ENCODE measurements around the gene RFX7.

The RFX7 gene

DNA sequence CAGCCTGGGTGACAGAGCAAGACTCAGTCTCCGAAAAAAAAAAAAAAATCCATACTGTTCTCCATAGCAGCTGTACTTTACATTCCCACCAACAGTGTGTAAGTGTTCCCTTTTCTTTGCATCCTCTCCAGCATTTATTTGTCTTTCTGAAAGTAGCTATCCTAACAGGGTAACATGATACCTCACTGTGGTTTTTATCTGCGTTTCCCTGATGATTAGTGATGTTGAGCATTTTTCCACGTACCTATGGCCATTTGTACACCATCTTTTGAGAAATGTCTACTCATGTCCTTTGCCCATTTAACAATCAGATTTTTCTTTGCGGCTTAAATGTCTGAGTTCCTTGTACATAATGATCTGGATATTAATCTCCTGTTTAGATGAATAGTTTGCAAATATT lies 119.3 kb downstream of the RFX7 start:
- DNase-seq: no peak

DNA sequence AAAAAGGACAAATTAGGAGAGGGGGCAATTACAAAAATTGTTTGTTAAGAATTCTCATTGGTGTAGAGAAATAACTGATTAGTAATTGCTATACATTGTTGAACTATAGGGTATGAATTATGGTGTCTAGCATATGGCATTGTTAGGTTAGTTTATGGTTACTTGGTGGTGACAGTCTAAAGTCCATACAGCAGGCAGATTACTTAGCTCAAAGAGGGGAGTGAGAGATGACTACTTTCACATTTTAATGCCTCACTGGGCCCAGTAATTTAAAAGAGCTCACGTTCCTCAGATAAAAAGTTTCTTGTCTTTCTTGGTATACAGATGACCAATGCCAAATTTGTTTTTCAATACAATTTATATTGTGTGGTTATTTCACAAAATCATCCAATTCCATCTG lies 137.8 kb downstream of the RFX7 start:
- no peak for DNase-seq

DNA sequence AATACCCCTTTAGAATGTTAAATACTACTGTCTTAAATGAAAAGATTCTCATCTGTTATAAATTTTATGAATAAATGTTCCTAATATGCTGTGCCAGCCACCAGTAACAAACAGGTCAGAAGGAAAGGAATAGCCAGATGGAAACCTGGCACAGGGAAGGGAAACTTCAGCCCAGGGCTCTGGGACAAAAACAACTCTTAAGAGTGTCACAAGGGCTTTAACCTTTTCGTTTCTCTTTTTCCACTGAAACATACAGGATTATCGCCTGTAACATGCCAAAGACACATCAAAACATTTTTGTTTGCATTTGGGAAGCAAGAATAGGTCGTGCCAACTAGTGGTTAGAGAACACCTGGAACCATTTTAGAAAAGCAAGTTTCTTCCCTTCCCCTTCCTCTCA lies 141.2 kb downstream of the RFX7 start:
- DNase-seq: no peak

DNA sequence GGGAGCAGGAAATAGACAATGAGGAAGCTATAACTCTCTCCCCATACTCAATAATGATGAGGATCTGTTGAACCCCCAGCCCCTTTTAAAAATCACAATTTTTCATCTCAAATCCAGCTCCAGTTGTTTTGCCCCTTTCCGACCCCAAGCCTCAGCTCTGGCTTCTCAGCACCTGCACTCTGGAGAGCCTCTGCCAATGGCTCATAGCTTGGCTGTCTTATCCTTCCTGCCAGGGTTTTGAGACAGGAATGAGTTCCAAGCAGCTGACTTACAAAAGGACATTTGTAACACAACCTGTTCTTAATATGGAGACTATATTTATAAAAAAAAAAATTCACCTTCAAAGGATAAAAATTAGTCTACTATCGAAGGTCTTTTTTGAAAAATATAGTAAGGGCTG lies 144.4 kb downstream of the RFX7 start:
- no peak for DNase-seq

DNA sequence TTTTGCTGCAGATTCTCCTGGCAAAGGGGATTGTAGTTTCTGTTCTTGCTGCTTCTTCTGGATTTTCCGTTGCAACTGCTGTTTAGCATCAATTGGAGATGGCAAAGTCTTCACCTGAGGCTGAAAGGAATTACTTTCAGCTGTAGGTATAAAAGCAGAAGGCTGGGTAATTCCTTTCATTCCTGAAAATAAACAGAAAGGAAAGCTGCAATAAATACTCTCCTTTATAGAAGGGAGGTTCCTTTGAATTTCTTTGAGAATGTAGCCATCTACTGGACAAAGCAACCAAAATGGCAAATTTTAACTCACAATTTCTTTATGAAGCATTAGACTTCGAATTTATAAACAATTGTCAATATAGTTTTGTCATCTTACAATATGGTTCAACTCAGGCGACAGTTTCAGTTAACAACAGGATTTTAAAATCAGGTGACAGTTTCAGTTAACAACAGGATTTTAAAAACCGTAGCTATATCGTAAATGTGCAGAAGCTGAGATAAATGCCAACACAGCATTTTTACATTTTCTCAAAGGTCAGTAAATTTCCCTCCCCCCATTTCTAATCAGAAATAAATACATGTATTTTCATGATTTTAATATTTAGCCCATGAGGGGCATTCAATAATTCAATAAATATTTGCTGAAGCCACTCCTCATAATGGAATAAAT lies 145.3 kb downstream of the RFX7 start:
- DNase-seq: no peak

DNA sequence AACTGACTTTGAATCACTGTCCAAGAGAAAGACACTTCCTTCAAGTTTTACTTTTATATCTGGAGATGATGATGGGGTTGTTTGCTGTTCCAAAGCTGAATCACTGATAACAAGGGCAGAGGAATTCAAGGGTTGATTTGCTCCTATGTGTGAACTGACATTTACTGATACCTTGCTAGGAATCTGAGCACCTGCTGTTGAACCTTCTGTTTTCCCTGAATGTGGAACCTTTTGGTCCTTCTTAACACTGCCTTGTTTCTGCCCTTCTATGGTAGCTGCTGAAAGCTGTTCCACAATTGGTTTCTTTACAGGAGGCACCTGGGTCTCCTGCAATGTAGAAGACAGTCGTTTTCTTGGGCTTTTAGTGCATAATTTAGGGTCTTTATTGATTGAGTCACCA lies 148.3 kb downstream of the RFX7 start:
- no peak for DNase-seq

DNA sequence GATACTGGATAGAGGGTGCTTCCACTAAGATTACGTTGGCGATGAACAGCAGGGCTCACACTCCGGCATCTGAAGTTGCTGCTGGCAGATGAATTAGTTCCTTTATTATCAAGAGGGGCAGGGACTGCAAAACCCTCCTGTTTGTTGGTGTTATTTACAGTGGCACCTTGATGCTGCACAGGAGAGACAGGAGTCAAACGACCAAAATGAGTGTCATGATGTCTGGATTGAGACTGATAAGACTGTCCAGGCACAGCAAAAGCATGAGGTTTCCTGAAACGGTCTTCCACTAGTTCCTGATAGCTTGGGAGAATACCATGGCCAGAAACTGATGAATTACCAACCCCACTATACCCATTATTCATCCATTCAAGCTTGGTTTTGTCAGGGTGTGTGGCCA lies 149.5 kb downstream of the RFX7 start:
- DNase-seq: no peak

DNA sequence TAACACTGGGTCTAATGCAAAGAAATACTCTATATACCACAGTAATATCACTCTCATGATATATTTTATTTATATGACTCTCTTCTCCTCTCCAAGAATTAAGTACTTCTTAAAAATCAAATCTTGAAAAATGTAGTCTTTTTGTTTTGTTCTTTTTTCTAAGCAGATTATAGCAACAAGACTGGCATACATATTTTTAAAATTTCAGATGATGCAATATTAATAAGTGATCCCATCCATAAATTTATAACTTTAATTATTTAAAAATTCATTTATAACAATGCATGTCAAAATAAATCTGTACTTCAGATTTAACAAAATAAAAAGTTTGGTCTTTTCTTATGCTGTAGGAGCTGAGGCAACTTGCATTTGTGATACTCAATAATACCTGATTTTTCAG lies 155.3 kb downstream of the RFX7 start:
- DNase-seq: no peak

DNA sequence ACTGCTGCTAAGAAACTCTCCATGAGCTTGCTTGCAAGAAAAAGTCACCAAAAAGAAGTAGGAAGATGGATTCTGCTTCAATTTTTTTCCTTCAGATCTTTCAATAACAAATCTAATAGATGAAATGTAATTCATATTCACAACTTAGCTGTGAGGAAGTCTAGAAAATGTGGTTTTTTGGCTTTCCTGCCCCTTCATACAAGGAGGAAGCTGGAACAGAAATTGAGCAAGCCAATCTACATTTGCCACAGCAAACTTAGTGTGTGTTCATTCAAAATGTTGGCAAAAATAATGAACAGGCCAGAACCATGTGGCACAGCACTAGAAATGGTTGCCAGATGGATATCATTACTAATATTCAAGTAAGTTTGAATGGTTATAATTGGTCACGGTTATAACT lies 157.1 kb downstream of the RFX7 start:
- DNase-seq: no peak

DNA sequence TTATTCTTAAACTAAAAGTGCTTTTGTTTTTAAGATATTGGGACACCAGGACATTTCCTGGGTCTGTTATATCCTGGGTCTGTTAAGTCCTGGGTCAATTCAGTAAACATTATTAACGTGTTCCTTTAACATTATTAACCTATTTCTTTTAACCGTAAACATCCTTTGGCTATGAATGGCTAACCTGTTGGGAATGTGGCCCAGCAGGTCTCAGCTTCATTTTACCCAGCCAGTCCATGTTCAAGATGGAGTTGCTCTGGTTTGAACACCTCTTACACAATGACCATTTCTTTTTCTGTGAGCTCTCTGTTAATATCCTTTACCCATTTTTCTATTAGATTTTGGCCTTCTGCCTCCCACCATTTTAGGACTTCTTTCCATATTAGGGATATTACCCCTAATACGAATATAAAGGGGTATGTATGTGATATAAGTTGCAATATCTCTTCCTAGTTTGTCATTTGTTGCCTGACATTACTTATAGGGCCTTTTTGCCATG lies 161.4 kb downstream of the RFX7 start:
- DNase-seq: no peak

DNA sequence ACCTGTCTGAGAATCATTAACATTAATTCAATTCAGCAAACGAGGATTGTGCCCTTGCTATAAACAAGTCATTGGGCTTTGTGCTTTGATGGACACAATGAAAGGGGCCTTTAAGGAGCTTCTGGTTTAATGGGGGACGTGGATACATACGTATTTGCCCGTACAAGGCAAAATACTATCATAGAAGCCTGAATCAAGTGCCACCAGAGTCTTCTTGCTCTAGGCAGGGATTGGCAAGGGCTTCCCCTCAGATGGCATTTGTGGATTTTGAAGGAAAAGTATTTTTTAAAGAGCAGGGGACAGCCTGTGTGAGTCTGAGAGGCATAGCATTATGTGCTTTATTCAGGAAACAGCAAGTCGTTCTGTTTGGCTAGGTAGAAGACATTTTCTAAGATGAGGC lies 166.6 kb downstream of the RFX7 start:
- no peak for DNase-seq

DNA sequence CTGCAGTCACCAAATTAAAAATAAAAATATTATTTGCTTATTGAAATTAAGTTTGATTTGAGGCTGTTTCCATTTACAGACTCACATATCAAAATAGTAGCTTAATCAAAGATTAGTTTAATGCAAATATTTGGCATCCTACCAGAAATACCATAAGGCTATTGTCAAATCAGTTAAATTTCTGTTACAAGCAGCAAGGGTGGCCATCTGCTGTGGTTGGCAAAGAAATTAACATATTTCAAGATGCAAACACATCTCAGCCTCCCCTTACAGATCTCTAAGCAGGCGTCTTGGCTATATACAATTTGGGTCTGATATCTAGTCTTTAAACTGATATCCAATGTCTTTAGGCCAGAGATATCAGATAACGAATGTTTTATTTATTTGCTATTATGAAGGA lies 167.0 kb downstream of the RFX7 start:
- DNase-seq: no peak

DNA sequence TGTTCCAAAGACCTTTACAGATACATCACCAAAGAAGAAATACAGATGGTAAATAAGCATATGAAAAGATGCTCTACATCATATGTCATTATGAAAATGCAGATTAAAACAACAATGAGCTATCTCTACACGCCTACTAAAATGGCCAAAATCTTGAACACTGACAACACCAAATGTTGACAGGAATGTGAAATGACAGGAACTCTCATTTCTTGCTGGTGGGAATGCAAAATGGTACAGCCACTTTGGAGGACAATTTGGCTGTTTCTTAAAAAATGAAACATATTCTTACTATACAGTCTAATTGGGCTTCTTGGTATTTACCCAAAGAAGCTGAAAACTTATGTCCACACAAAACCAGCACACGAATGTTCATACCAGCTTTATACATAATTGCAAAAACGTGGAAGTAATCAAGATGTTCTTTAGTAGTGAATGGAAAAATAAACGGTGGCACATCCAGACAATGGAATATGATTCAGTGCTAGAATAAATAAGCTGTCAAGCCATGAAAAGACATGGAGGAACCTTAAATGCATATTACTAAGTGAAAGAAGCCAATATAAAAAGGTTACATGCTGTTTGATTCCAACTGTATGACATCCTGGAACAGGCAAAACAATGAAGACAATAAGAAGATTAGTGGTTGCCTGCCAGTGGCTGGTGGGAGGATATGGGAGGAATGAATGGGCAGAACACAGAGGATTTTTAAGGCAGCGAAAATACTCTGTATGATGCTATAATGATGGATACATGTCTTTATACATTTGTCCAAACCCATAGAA lies 169.0 kb downstream of the RFX7 start:
- DNase-seq: no peak

DNA sequence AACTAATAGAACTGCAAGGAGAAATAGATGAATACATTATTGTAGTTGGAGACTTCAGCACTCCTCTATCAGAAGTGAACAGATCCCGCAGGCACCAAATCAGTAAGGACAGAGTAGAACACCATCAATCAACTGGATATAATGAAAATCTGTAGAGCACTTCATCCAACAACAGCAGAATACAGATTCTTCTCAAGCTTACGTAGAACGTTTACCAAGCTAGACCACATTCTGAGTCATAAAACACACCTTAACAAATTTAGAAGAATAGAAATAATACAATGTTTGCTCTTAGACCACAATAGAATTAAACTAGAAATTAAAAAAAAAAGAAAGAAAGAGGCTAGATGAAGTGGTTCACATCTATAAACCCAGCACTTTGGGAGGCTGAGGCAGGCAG lies 179.5 kb downstream of the RFX7 start:
- no peak for DNase-seq

DNA sequence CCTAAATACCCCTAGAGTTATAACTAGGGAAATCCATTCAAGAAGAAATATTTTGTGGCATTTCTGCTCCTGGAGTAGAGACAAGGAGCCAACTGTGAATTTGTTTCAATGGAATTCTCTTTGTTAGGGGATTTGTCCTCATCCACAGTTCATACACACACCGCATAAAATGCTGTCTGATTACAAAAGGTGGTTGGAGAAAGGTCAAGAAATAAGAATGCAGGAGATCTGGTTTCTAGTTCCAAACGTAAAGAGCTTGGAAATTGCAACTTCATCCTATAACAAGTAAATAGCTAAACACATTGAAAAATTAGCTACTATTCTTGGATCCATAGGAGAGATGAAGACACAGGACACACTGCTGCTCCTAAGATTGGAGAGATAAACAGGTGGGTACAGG lies 184.0 kb downstream of the RFX7 start:
- no peak for DNase-seq

DNA sequence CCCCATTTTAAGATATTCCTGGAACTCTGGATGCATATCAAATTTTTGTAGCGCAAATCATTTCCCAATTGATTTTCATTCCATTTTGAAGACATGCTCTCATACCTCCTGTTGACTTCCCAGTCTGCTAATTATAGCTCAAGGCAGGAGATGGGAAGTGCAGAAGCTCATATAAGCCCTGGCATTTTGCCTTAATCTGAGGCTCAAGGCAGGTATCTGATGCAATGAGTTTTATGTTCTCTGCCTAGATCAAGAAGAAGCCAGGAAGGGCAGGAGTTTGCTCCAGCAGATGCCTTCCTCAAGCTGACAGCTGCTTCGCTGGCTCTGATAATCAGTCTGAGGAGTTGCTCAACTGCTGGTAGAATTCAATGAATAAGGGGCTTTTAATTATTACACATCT lies 184.7 kb downstream of the RFX7 start:
- DNase-seq: no peak

DNA sequence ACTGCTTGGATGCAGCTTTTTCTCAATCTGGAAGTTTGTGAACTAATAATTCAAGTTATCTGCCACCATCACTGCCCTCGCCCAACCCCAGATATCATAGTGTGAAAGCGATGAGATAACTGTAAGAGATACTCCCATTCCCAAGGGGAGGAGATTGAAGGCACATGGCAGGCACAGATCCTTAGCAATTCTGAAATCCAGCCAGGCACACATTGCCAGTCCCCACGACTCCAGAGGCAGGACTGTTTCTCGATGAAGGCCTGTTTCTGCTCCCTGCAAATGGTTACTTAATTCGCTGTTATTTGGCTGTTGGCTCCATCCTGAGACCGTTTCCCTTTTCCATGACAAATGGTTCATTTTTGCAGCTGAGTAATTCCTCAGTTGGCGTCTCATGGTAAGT lies 187.1 kb downstream of the RFX7 start:
- no peak for DNase-seq

DNA sequence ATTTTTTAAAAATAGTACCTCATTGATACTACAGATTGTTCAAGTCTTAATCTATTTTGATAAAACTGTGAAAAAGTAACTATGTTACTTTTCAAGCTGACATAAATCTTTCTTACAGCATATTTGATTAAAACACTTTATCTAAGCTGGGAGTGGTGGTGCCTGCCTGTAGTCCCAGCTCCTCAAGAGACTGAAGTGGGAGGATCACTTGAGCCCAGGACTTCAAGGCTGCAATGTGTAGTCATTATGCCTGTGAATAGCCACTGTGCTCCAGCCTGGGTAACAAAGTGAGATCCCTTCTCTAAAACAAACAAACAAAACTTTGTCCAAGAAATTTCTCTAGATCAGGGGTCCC lies 190.7 kb downstream of the RFX7 start:
- no peak for DNase-seq

DNA sequence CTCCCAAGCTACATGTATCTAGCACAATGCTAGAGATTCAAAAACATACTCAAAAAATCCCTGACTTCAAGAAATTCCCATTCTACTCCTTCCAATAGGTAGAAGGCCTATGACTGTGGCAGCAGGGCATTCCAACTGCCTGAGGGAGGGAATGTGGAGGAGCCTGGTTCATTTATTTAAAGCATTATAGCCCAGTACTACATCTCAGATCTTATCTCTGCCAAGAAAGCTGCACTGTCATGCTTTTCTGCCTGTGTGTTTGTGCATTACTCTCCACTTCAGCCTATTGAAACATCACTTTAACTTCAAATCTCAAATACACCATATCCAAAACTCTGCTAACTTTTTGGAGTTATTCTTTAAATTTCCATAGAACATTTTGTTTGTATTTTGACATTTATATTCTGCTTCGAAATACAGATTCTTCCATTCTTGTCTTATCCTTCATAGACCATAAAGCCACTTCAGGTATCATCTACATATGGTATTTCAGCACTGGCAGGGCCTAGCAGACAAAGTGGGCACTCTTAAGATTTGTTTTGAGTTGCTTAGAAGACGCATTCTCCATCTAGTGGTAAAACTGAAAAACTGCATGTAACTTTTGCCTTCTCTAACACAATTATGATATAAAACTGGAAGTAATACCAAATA lies 191.2 kb downstream of the RFX7 start:
- DNase-seq: no peak

DNA sequence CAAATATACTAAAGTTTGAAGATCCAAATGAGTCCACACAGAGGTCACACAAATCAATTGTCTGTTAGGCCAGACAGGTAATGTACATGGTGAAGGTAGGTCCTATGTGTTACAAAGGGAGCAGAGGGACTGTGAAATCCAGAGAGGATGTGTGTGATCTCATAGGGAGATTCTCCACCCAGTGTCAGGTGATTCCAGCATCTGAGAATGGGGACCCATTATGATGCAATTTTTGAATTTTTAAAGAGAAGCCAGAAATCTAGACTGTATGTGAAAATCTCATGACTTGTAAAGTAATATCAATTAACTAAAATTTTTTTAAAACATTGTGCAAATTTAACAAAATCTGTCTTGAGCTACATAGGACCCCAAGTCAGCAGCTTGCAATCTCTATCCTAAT lies 192.0 kb downstream of the RFX7 start:
- no peak for DNase-seq

DNA sequence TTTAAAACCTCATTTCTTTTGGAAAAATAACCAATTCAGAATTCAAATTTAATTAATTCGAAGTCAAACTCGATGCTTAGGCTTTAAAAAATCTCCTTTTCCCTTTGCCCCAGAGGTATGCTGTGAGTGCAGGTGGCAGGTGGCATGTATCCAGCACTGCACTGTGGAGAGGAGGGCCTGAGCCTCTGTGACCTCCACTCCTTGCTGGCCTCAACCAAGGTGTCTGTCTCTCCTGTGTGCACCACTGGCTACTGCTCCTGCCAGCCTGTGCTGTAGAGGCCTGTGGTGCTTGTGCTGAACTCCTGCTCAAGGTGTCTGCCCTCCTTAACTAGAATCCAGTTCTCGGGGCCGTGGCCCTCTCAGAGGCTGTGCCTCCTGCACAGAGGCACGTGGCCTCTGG lies 194.1 kb downstream of the RFX7 start:
- no peak for DNase-seq

DNA sequence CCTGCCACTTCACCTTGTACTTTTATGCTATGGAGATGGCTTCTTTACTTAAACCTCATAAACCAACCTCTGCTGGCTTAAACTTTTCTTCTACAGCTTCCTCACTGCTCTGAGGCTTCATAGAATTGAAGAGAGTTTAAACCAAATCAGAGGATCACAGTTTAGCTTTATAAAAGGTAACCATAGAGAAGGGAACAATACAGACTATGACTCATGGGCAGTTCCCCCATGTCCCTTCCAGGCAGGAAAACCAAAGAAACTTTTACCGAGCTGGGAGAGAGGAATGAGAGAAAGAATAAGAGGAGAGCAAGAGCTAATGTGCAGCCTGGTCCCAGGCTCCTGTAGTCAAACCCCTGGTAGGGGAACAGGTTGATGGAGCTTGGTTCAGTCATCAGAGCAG lies 196.3 kb downstream of the RFX7 start:
- no peak for DNase-seq

DNA sequence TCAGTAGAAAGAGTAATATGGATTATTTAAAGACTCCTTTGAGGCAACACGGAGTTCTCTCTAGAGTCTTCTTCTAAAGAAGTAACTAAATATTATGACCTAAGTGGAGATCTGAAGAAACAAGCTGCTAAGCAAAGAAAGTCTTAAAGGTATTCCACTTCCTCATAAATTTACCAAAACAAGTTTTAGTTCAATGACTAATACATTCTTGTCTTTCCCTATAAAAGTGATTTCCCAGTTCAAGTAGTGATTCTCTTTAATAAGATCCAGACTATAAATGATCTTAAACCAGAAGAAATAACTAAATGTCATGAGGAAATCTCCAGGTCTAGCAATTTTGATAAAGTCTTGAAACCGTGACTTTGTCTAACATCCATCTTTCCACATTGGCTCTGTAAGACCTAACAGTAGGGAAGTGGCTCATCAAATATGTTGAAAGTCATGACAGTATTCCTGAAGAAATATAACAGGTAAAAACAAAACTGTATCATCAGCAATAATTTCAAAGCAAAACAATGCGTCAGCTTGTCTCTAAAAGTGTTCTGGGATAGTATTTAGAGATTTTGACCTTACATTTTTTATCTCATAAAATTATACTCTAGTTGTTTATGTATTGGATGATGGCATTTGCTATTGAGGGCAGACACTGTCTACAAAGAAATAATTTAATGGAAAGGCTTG lies 198.5 kb downstream of the RFX7 start:
- DNase-seq: no peak

Measured in SIG-M5 (cell line).